Ishikawa (cell line): ENCODE data around the gene RPGR.

Source experiments
- CEBPB ChIP-seq: IDR thresholded peaks from 2 replicates; pipeline ENCODE4 v1.6.1; 2012
- CREB1 ChIP-seq: IDR thresholded peaks from 2 replicates; pipeline ENCODE4 v1.6.1; 2012; ENCODE audit warnings: low read depth
- EGR1 ChIP-seq: IDR thresholded peaks from 2 replicates; pipeline ENCODE4 v1.6.1; 2012
- EP300 ChIP-seq: IDR thresholded peaks from 2 replicates; pipeline ENCODE4 v1.6.1; 2012; ENCODE audit warnings: borderline replicate concordance
- FOXM1 ChIP-seq: IDR thresholded peaks from 2 replicates; pipeline ENCODE4 v1.6.1; 2012; ENCODE audit warnings: low read depth, borderline replicate concordance
- MAX ChIP-seq: IDR thresholded peaks from 2 replicates; pipeline ENCODE4 v1.6.1; 2012
- NFIC ChIP-seq: IDR thresholded peaks from 2 replicates; pipeline ENCODE4 v1.6.1; 2012
- RAD21 ChIP-seq: IDR thresholded peaks from 2 replicates; pipeline ENCODE4 v1.6.1; 2012; ENCODE audit warnings: low read depth
- TAF1 ChIP-seq: IDR thresholded peaks from 2 replicates; pipeline ENCODE4 v1.6.1; 2012; ENCODE audit warnings: low read depth, mild to moderate bottlenecking
- TCF12 ChIP-seq: IDR thresholded peaks from 2 replicates; pipeline ENCODE4 v1.6.1; 2012; ENCODE audit warnings: low read depth
- TEAD4 ChIP-seq: IDR thresholded peaks from 2 replicates; pipeline ENCODE4 v1.6.1; 2012
- USF1 ChIP-seq: IDR thresholded peaks from 2 replicates; pipeline ENCODE4 v1.6.1; 2012
- YY1 ChIP-seq: IDR thresholded peaks from 2 replicates; pipeline ENCODE4 v1.6.1; 2012; ENCODE audit warnings: low read depth
- ZBTB7A ChIP-seq: IDR thresholded peaks from 2 replicates; pipeline ENCODE4 v1.6.1; 2012; ENCODE audit warnings: low read depth
- TF ChIP-seq, protein P1 (sequence below): IDR thresholded peaks from 2 replicates; pipeline ENCODE4 v1.6.1; 2012; ENCODE audit warnings: low read depth, mild to moderate bottlenecking

Gene RPGR

DNA sequence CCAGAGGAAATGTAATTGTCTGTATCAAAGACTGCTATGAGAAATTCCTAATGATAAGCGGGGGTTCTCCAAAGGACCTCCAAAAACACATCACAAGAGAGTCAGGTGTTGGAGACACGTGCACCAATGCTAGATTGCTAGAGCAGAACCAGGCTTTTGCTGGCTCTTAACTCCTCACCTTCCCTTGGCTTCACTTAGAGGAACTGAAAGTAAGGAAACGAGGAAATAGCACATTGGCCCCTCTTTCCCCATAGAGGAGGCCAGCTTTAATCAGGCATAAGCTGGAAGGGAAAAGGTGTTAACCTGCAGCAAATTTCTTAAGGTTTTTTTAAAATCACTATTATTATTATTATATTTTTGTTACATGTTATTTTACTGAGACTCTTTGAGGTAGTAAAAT lies 38.6 kb upstream of the RPGR start:
- TF ChIP-seq EGR1 (no peak), TCF12 (no peak), YY1 (no peak)

DNA sequence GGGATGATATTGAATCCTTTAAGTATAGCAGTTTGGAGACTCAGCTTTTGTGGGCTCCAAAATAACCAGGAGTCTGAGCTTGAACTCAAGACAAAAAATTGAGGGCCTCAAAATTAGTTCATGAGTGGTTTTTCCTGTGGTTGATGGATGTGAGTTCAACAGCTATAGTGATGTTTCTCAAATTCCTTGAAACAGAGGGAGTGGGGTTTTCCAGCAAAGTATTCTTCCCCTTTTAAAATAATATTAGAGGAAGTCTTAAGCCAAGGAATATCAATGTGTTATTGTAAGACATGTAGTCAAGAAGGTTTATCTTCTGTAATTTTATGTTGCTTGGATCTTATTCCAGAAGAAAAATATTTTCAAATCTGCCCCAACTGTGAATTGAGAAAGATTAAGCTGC lies 35.7 kb upstream of the RPGR start:
- no peak for TF ChIP-seq RAD21
- no peak for TF ChIP-seq CREB1
- TF ChIP-seq EGR1 = no peak
- no peak for TF ChIP-seq NFIC
- no peak for TF ChIP-seq CEBPB
- TF ChIP-seq USF1 = no peak
- no peak for TF ChIP-seq TEAD4
- no peak for TF ChIP-seq ZBTB7A
- TF ChIP-seq FOXM1 = no peak
- TF ChIP-seq, protein P1, sequence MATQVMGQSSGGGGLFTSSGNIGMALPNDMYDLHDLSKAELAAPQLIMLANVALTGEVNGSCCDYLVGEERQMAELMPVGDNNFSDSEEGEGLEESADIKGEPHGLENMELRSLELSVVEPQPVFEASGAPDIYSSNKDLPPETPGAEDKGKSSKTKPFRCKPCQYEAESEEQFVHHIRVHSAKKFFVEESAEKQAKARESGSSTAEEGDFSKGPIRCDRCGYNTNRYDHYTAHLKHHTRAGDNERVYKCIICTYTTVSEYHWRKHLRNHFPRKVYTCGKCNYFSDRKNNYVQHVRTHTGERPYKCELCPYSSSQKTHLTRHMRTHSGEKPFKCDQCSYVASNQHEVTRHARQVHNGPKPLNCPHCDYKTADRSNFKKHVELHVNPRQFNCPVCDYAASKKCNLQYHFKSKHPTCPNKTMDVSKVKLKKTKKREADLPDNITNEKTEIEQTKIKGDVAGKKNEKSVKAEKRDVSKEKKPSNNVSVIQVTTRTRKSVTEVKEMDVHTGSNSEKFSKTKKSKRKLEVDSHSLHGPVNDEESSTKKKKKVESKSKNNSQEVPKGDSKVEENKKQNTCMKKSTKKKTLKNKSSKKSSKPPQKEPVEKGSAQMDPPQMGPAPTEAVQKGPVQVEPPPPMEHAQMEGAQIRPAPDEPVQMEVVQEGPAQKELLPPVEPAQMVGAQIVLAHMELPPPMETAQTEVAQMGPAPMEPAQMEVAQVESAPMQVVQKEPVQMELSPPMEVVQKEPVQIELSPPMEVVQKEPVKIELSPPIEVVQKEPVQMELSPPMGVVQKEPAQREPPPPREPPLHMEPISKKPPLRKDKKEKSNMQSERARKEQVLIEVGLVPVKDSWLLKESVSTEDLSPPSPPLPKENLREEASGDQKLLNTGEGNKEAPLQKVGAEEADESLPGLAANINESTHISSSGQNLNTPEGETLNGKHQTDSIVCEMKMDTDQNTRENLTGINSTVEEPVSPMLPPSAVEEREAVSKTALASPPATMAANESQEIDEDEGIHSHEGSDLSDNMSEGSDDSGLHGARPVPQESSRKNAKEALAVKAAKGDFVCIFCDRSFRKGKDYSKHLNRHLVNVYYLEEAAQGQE = no peak
- TF ChIP-seq MAX = no peak
- no peak for TF ChIP-seq EP300
- no peak for TF ChIP-seq TCF12
- TF ChIP-seq TAF1 = no peak
- TF ChIP-seq YY1 = no peak

GRCh38 chrX:38357747-38358673 lies 30.7 kb upstream of the RPGR start:
- TF ChIP-seq EP300 (no peak), TEAD4 (no peak), FOXM1 (no peak), TAF1 (no peak), RAD21 (no peak), USF1 (no peak), EGR1 (no peak), ZBTB7A (no peak), CEBPB (no peak), CREB1 (no peak), TCF12 (no peak), MAX (no peak), NFIC (no peak), YY1 (no peak)
- TF ChIP-seq, protein P1 = no peak

DNA sequence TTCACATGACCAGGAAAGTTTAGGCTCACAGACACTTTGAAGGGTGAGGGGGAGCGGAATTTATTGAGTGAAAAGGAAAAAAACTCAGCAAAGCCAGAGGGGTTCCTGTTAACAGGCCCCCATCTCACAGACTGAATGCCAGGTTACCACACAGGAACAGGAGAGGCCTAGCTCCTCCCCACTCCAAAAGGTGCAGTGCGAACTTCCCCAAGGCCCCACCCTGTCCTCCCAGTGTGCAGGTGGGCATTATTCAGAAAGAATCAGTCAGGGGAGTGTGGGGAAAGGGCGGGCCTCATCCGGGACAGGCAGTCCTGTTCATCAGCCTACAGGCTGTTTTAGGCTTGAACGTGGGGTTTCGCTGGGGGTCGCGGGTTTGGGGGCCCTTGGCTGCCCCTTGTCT lies 29.1 kb upstream of the RPGR start:
- TF ChIP-seq MAX (no peak), ZBTB7A (no peak), USF1 (no peak), RAD21 (no peak), NFIC (no peak), TAF1 (no peak), EGR1 (no peak), EP300 (no peak), TEAD4 (no peak), CREB1 (no peak)
- TF ChIP-seq, protein P1 = no peak
